HCT116 (cell line): Measurements from ENCODE around the gene SMIM12. TPM values are rescaled to one million over a fixed set of nuclear protein-coding genes. Genes with fewer than 3 reads are reported as not detected.
"Not testable (repeated sequence)": the region's sequence is repeated elsewhere in the genome, so short reads cannot be mapped to it uniquely, and the experiment has no call there.

Experiments used
- ATAC-seq: fragments of 200-7000 bp; cut with Tn5 transposase; 2 replicates; pipeline ENCODE4 v1.9.1; 2020; ENCODE audit warnings: mild to moderate bottlenecking, moderate library complexity
- BruUV-seq: library from RNA; stranded (reverse); fragments of 400-500 nt; replicated peaks from 2 replicates; lab custom pipeline; 2021; lab: Mats Ljungman, UMichigan
- CTCF ChIA-PET: fragments of 300-600 bp; sonication (Branson Sonifier 250); formaldehyde crosslinking; loops from one replicate; lab custom pipeline; 2021; ENCODE audit warnings: antibody characterized with exemption; lab: Charles Lee
- POLR2A ChIA-PET: fragments of 300-600, 350-600 bp; sonication (Branson Sonifier 250); formaldehyde crosslinking; loops from one replicate; lab custom pipeline; 2021; ENCODE audit warnings: antibody characterized with exemption; lab: Charles Lee
- RAD21 ChIA-PET, 2 experiments: fragments of 300-600 bp; sonication (Branson Sonifier 250); formaldehyde crosslinking; loops; one replicate each; lab custom pipeline; 2023; ENCODE audit warnings: low total read pairs in 2 of 2; ENCODE audit not compliant: uncharacterized antibody in 2 of 2, unreplicated experiment in 2 of 2, low non-redundant PET in 1 of 2; lab: Charles Lee
- DNase-seq: peaks from one replicate; pipeline ENCODE4 v3.0.0-alpha.2; 2010; ENCODE audit warnings: low read depth, low spot score
- H2AFZ ChIP-seq: fragments of 200-600 bp; shearing (Covaris generic), sonication (generic); 2 replicates; pipeline ENCODE4 v1.6.1; 2017; ENCODE audit warnings: low read depth, mixed run types, mixed read lengths, antibody characterized with exemption, low read length; ENCODE audit not compliant: poor library complexity, severe bottlenecking
- H3K27ac ChIP-seq: 2 replicates; pipeline ENCODE4 v1.5.1; 2012; ENCODE audit warnings: low read depth, low read length
- H3K27me3 ChIP-seq: fragments of 200-600 bp; sonication (generic); 2 replicates; pipeline ENCODE4 v1.6.1; 2016; ENCODE audit warnings: mixed run types, low read length, mixed read lengths; ENCODE audit not compliant: insufficient read depth
- H3K36me3 ChIP-seq, 2 experiments: fragments of 200-500 bp in 1 of 2; fragments of 200-600 bp in 1 of 2; sonication (Bioruptor generic) in 1 of 2; sonication (generic) in 1 of 2; 2 replicates each; pipeline versions ENCODE4 v1.5.1 to v1.6.1; 2014 to 2016; ENCODE audit warnings: low read length in 2 of 2, inconsistent platforms in 1 of 2, mixed read lengths in 1 of 2, mixed run types in 1 of 2; ENCODE audit not compliant: insufficient read depth in 2 of 2, control insufficient read depth in 1 of 2
- H3K4me1 ChIP-seq, 2 experiments: fragments of 200-600 bp in 1 of 2; sonication (generic) in 1 of 2; 2 replicates each; pipeline versions ENCODE4 v1.5.1 to v1.6.1; 2012 to 2017; ENCODE audit warnings: low read length in 2 of 2, inconsistent platforms in 1 of 2, mild to moderate bottlenecking in 1 of 2, mixed read lengths in 1 of 2, mixed run types in 1 of 2, moderate library complexity in 1 of 2; ENCODE audit not compliant: insufficient read depth in 2 of 2, control insufficient read depth in 1 of 2
- H3K4me2 ChIP-seq: fragments of 200-600 bp; sonication (generic); 2 replicates; pipeline ENCODE4 v1.6.1; 2017; ENCODE audit warnings: mixed run types, low read length, mixed read lengths
- H3K4me3 ChIP-seq, 2 experiments: fragments of 200-600 bp in 1 of 2; sonication (generic) in 1 of 2; replicated peaks in 1 of 2; 2 replicates each; pipeline ENCODE4 v1.5.1; 2011 to 2016; ENCODE audit warnings: low read length in 2 of 2, control low read depth in 1 of 2, low read depth in 1 of 2, mild to moderate bottlenecking in 1 of 2, mixed read lengths in 1 of 2, mixed run types in 1 of 2
- H3K79me2 ChIP-seq: fragments of 200-600 bp; sonication (generic); 2 replicates; pipeline ENCODE4 v1.6.1; 2017; ENCODE audit warnings: mild to moderate bottlenecking, mixed run types, low read length, moderate library complexity, mixed read lengths; ENCODE audit not compliant: insufficient read depth
- H3K9ac ChIP-seq: fragments of 200-600 bp; sonication (generic); 2 replicates; pipeline ENCODE4 v1.6.1; 2016; ENCODE audit warnings: low read length, mixed read lengths
- H3K9me2 ChIP-seq: fragments of 200-600 bp; sonication (generic), shearing (Covaris generic); 2 replicates; pipeline ENCODE4 v1.6.1; 2017; ENCODE audit warnings: mixed run types, mild to moderate bottlenecking, moderate library complexity; ENCODE audit not compliant: insufficient read depth
- H3K9me3 ChIP-seq, 2 experiments: fragments of 200-500 bp in 1 of 2; fragments of 200-600 bp in 1 of 2; sonication (Bioruptor generic) in 1 of 2; sonication (generic) in 1 of 2; 2 replicates each; pipeline ENCODE4 v1.6.1; 2014 to 2017; ENCODE audit warnings: low read length in 2 of 2, mixed read lengths in 2 of 2, inconsistent platforms in 1 of 2, low read depth in 1 of 2, mild to moderate bottlenecking in 1 of 2, mixed run types in 1 of 2, moderate library complexity in 1 of 2; ENCODE audit not compliant: control insufficient read depth in 1 of 2, insufficient read depth in 1 of 2
- H4K20me1 ChIP-seq: fragments of 200-600 bp; sonication (generic), shearing (Covaris generic); 2 replicates; pipeline ENCODE4 v1.6.1; 2017; ENCODE audit warnings: mixed run types, mild to moderate bottlenecking, moderate library complexity; ENCODE audit not compliant: insufficient read depth
- ATF3 ChIP-seq: IDR thresholded peaks from 2 replicates; pipeline ENCODE4 v1.6.1; 2012
- CBX3 ChIP-seq: IDR thresholded peaks from 2 replicates; pipeline ENCODE4 v1.6.1; 2012; ENCODE audit warnings: low read depth
- CEBPB ChIP-seq: IDR thresholded peaks from 2 replicates; pipeline ENCODE4 v1.6.1; 2012; ENCODE audit warnings: low read depth
- EGR1 ChIP-seq: IDR thresholded peaks from 2 replicates; pipeline ENCODE4 v1.6.1; 2012; ENCODE audit warnings: low read depth
- FOSL1 ChIP-seq: IDR thresholded peaks from 2 replicates; pipeline ENCODE4 v1.6.1; 2012; ENCODE audit warnings: low read depth
- SIN3A ChIP-seq: IDR thresholded peaks from 2 replicates; pipeline ENCODE4 v1.6.1; 2012; ENCODE audit warnings: low read depth
- SRF ChIP-seq: IDR thresholded peaks from 2 replicates; pipeline ENCODE4 v1.6.1; 2012; ENCODE audit warnings: low read depth
- TCF7L2 ChIP-seq: IDR thresholded peaks from 2 replicates; pipeline ENCODE4 v1.7.0; 2011; ENCODE audit warnings: borderline replicate concordance, inconsistent platforms; ENCODE audit not compliant: insufficient read depth, insufficient read length; ENCODE audit errors: extremely low read depth
- YY1 ChIP-seq: IDR thresholded peaks from 2 replicates; pipeline ENCODE4 v1.6.1; 2011; ENCODE audit warnings: low read length, low read depth, moderate library complexity, mild to moderate bottlenecking; ENCODE audit not compliant: insufficient replicate concordance; ENCODE audit errors: extremely low read depth
- ZFX ChIP-seq: fragments of 450-650 bp; IDR thresholded peaks from 2 replicates; pipeline ENCODE4 v1.6.1; 2017
- intact Hi-C: fragments of 100-400 bp; cut with micrococcal nuclease; formaldehyde crosslinking; loops from 2 replicates; pipeline ENCODE4 v1.10.0; 2022
- total RNA-seq: library from RNA; stranded (reverse); gene quantifications from one replicate; pipeline ENCODE4 v1.2.1, GENCODE V29; 2021; ENCODE audit not compliant: unreplicated experiment
- TF ChIP-seq, protein P1 (sequence below): IDR thresholded peaks from 2 replicates; pipeline ENCODE4 v1.6.1; 2012; ENCODE audit warnings: low read depth
- TF ChIP-seq, protein P2 (sequence below): IDR thresholded peaks from 2 replicates; pipeline ENCODE4 v1.6.1; 2011; ENCODE audit warnings: mild to moderate bottlenecking, low read length, moderate library complexity; ENCODE audit not compliant: insufficient replicate concordance; ENCODE audit errors: extremely low read depth
- TF ChIP-seq, protein P3 (sequence below), 3 experiments: fragments of 200-600 bp in 1 of 3; sonication (generic) in 1 of 3; IDR thresholded peaks in 2 of 3; conservative IDR thresholded peaks in 1 of 3; 2 replicates each; pipeline ENCODE4 v1.5.1; 2012 to 2017; ENCODE audit warnings: low read depth in 2 of 3, low read length in 2 of 3, antibody characterized with exemption in 1 of 3, borderline replicate concordance in 1 of 3, control low read depth in 1 of 3, mild to moderate bottlenecking in 1 of 3, mixed read lengths in 1 of 3, mixed run types in 1 of 3, moderate library complexity in 1 of 3; ENCODE audit not compliant: insufficient read depth in 1 of 3
- TF ChIP-seq, protein P4 (sequence below): IDR thresholded peaks from 2 replicates; pipeline ENCODE4 v1.6.1; 2012

Gene SMIM12
- total RNA-seq, 1 experiment from 2014 or later, result 31.3 TPM

DNA sequence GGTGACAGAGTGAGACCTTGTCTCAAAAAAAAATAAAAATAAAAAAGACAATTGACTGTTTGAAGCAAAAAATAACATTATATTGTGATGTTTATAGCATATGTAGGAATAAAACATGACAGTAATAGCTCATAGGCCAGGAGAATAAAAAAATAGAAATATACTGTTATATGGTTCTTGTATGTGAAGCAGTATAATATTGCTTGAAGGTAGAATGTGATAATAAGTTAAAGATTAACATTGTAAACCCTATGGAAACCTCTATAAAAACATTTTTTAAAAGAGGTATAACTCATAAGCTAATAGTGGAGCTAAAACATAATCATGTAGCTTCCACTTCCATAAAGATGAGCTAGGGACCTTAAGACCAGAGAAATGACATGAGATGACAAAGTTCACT lies 43.2 kb downstream of the SMIM12 start:
- DNase-seq (no peak), ATAC-seq (no peak)
- CTCF ChIA-PET, result no interaction called here
- H3K4me1 ChIP-seq, result no peaks in the 10 kb centered on the region
- no peak overlapping the region for H2AFZ ChIP-seq
- H3K4me3 ChIP-seq, result no peak overlapping the region
- H3K79me2 ChIP-seq, result no peaks in the 10 kb centered on the region
- no TSS peak for BruUV-seq
- H3K36me3 ChIP-seq, result no peaks in the 10 kb centered on the region
- no peak overlapping the region for H3K4me2 ChIP-seq
- no peaks in the 10 kb centered on the region for H4K20me1 ChIP-seq
- H3K9ac ChIP-seq, result no peak overlapping the region
- RAD21 ChIA-PET, result no interaction called here
- TF ChIP-seq ATF3 (no peak), SIN3A (no peak), ZFX (no peak), YY1 (no peak), FOSL1 (no peak), TCF7L2 (no peak), CEBPB (no peak), SRF (no peak), CBX3 (no peak), EGR1 (no peak)
- TF ChIP-seq, protein P1, sequence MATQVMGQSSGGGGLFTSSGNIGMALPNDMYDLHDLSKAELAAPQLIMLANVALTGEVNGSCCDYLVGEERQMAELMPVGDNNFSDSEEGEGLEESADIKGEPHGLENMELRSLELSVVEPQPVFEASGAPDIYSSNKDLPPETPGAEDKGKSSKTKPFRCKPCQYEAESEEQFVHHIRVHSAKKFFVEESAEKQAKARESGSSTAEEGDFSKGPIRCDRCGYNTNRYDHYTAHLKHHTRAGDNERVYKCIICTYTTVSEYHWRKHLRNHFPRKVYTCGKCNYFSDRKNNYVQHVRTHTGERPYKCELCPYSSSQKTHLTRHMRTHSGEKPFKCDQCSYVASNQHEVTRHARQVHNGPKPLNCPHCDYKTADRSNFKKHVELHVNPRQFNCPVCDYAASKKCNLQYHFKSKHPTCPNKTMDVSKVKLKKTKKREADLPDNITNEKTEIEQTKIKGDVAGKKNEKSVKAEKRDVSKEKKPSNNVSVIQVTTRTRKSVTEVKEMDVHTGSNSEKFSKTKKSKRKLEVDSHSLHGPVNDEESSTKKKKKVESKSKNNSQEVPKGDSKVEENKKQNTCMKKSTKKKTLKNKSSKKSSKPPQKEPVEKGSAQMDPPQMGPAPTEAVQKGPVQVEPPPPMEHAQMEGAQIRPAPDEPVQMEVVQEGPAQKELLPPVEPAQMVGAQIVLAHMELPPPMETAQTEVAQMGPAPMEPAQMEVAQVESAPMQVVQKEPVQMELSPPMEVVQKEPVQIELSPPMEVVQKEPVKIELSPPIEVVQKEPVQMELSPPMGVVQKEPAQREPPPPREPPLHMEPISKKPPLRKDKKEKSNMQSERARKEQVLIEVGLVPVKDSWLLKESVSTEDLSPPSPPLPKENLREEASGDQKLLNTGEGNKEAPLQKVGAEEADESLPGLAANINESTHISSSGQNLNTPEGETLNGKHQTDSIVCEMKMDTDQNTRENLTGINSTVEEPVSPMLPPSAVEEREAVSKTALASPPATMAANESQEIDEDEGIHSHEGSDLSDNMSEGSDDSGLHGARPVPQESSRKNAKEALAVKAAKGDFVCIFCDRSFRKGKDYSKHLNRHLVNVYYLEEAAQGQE, result no peak
- TF ChIP-seq, protein P2, sequence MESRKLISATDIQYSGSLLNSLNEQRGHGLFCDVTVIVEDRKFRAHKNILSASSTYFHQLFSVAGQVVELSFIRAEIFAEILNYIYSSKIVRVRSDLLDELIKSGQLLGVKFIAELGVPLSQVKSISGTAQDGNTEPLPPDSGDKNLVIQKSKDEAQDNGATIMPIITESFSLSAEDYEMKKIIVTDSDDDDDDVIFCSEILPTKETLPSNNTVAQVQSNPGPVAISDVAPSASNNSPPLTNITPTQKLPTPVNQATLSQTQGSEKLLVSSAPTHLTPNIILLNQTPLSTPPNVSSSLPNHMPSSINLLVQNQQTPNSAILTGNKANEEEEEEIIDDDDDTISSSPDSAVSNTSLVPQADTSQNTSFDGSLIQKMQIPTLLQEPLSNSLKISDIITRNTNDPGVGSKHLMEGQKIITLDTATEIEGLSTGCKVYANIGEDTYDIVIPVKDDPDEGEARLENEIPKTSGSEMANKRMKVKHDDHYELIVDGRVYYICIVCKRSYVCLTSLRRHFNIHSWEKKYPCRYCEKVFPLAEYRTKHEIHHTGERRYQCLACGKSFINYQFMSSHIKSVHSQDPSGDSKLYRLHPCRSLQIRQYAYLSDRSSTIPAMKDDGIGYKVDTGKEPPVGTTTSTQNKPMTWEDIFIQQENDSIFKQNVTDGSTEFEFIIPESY, result no peak
- TF ChIP-seq, protein P3, sequence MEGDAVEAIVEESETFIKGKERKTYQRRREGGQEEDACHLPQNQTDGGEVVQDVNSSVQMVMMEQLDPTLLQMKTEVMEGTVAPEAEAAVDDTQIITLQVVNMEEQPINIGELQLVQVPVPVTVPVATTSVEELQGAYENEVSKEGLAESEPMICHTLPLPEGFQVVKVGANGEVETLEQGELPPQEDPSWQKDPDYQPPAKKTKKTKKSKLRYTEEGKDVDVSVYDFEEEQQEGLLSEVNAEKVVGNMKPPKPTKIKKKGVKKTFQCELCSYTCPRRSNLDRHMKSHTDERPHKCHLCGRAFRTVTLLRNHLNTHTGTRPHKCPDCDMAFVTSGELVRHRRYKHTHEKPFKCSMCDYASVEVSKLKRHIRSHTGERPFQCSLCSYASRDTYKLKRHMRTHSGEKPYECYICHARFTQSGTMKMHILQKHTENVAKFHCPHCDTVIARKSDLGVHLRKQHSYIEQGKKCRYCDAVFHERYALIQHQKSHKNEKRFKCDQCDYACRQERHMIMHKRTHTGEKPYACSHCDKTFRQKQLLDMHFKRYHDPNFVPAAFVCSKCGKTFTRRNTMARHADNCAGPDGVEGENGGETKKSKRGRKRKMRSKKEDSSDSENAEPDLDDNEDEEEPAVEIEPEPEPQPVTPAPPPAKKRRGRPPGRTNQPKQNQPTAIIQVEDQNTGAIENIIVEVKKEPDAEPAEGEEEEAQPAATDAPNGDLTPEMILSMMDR (IDR thresholded peaks at IDR 0.05 in 2 of 3, conservative IDR thresholded peaks at IDR 0.05 in 1 of 3; ENCODE audit: borderline replicate concordance in 1 of 3, insufficient read depth in 1 of 3, low read depth in 2 of 3, low read length in 2 of 3), result no peak
- TF ChIP-seq, protein P4, sequence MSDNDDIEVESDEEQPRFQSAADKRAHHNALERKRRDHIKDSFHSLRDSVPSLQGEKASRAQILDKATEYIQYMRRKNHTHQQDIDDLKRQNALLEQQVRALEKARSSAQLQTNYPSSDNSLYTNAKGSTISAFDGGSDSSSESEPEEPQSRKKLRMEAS, result no peak
- H3K9me3 ChIP-seq, result no peaks in the 10 kb centered on the region
- H3K9me2 ChIP-seq, result no peaks in the 10 kb centered on the region
- intact Hi-C loops, result no loop called here
- no peak overlapping the region for H3K27ac ChIP-seq
- no peaks in the 10 kb centered on the region for H3K27me3 ChIP-seq
- POLR2A ChIA-PET, result no interaction called here

- BruUV-seq, intact Hi-C loops, POLR2A ChIA-PET, H4K20me1 ChIP-seq, H3K4me2 ChIP-seq, CTCF ChIA-PET, RAD21 ChIA-PET, H2AFZ ChIP-seq, H3K4me1 ChIP-seq, H3K36me3 ChIP-seq, H3K4me3 ChIP-seq, H3K9ac ChIP-seq, H3K9me3 ChIP-seq, ATAC-seq, H3K27ac ChIP-seq, H3K27me3 ChIP-seq, DNase-seq, H3K9me2 ChIP-seq, H3K79me2 ChIP-seq: not testable (repeated sequence)
Observed at GRCh38 chr1:34810781-34811180, 48.8 kb downstream of the SMIM12 start.
